ENCODE data around the gene ARMC7.
"Not testable (repeated sequence)": the region's sequence is repeated elsewhere in the genome, so short reads cannot be mapped to it uniquely, and the experiment has no call there.

Gene ARMC7

GRCh38 chr17:75109407-75110233 is at the start of gene ARMC7:
TSS of gene ARMC7 (plus strand) at chr17:75109969. CDS start at chr17:75110289, 320 bp downstream.
- peak; percentile 86 to 90 for DNase-seq

- DNase-seq = no peak
Observed at GRCh38 chr17:75060434-75061054, 49.2 kb upstream of the ARMC7 start.

- DNase-seq = no peak
Observed at GRCh38 chr17:75061055-75061438, 48.7 kb upstream of the ARMC7 start.

GRCh38 chr17:75061618-75062017 is 48.2 kb upstream of the ARMC7 start:
- DNase-seq = no peak

- DNase-seq = no peak
Observed at GRCh38 chr17:75063201-75063600, 46.6 kb upstream of the ARMC7 start.

GRCh38 chr17:75063626-75064025 is 46.1 kb upstream of the ARMC7 start:
- no peak for DNase-seq

- DNase-seq = no peak
Observed at GRCh38 chr17:75064040-75064439, 45.7 kb upstream of the ARMC7 start.

GRCh38 chr17:75064460-75064859 is 45.3 kb upstream of the ARMC7 start:
- no peak for DNase-seq

GRCh38 chr17:75064867-75065561 is 44.8 kb upstream of the ARMC7 start:
- DNase-seq = no peak

- DNase-seq = no peak
Observed at GRCh38 chr17:75065562-75066151, 44.1 kb upstream of the ARMC7 start.

- no peak for DNase-seq
Observed at GRCh38 chr17:75067856-75068255, 41.9 kb upstream of the ARMC7 start.

GRCh38 chr17:75068750-75069149 is 41.0 kb upstream of the ARMC7 start:
- DNase-seq = no peak

GRCh38 chr17:75069783-75070182 is 40.0 kb upstream of the ARMC7 start:
- DNase-seq = no peak

- not testable (repeated sequence) for DNase-seq
Observed at GRCh38 chr17:75071478-75072271, 38.1 kb upstream of the ARMC7 start.

- not testable (repeated sequence) for DNase-seq
Observed at GRCh38 chr17:75072909-75073308, 36.9 kb upstream of the ARMC7 start.

- no peak for DNase-seq
Observed at GRCh38 chr17:75073618-75074047, 36.1 kb upstream of the ARMC7 start.

GRCh38 chr17:75074532-75074931 is 35.2 kb upstream of the ARMC7 start:
- DNase-seq = no peak

GRCh38 chr17:75075597-75076336 is 34.0 kb upstream of the ARMC7 start:
- DNase-seq = no peak

GRCh38 chr17:75077072-75077495 is 32.7 kb upstream of the ARMC7 start:
- no peak for DNase-seq

GRCh38 chr17:75077496-75078283 is 32.1 kb upstream of the ARMC7 start:
- peak; percentile 24 to 31 for DNase-seq
